Lower leg skin (tissue), 4 donors: Measurements from ENCODE around the gene WDR89. TPM values are rescaled to one million over a fixed set of nuclear protein-coding genes. Genes with fewer than 3 reads are reported as not detected.
A peak's percentile ranks its signal among the peaks of the same experiment; 100 is the strongest.

Source experiments
- DNase-seq, 2 donors: peaks; one replicate each; pipeline ENCODE4 v3.0.0-alpha.2; 2019; ENCODE audit warnings: low spot score in 2 of 2
- H3K4me3 ChIP-seq: fragments of 200-600 bp; sonication (generic); 2 replicates; pipeline ENCODE4 v1.5.1; 2017; ENCODE audit warnings: mild to moderate bottlenecking, low read depth; ENCODE audit not compliant: poor library complexity, severe bottlenecking
- CTCF ChIP-seq, 3 donors: fragments of 450-650 bp; IDR thresholded peaks; one replicate each; pipeline ENCODE4 v1.5.1; 2016; ENCODE audit warnings: antibody characterized with exemption in 3 of 3, mild to moderate bottlenecking in 3 of 3, moderate library complexity in 2 of 3
- POLR2A ChIP-seq, 2 donors: fragments of 450-650 bp; IDR thresholded peaks; one replicate each; pipeline ENCODE4 v1.6.1; 2016 to 2017; ENCODE audit warnings: antibody characterized with exemption in 2 of 2, mild to moderate bottlenecking in 1 of 2, moderate library complexity in 1 of 2
- WGBS, 2 donors: methylation state at CpG; one replicate each; pipeline ENCODE4 v1.1.5; 2018; 5-methylcytosine and 5-hydroxymethylcytosine counted together
- intact Hi-C: fragments of 100-400 bp; cut with DNase I; formaldehyde crosslinking; loops from one replicate; pipeline ENCODE4 v1.15.0; 2023; ENCODE audit warnings: low total_unique reads
- total RNA-seq, 4 donors: library from RNA; depleted of rRNA; stranded (reverse); fragments of >200 nt; gene quantifications; one replicate each; pipeline ENCODE4 v1.1.0, GENCODE V29; 2016

WDR89 gene
- total RNA-seq, 4 donors from 2014 or later = 2.2 to 8.9 (median 6.8) TPM

GRCh38 chr14:63555572-63555971, 86.1 kb downstream of the WDR89 start:
- no peak overlapping the region for H3K4me3 ChIP-seq
- TF ChIP-seq POLR2A (IDR thresholded peaks at IDR 0.05) = no peak
- TF ChIP-seq CTCF (IDR thresholded peaks at IDR 0.05) = no peak
- 89% methylated on average over 7 of the region's 7 CpGs for WGBS, 2 donors
- peak in 1 of 2 donors; percentile 39 for DNase-seq
- intact Hi-C loops = no loop called here

GRCh38 chr14:63551332-63551731, 90.3 kb downstream of the WDR89 start:
- DNase-seq = no peak
- no peak overlapping the region for H3K4me3 ChIP-seq
- 45 to 58% methylated on average over 3 of the region's 3 CpGs for WGBS, 2 donors
- intact Hi-C loops = no loop called here
- no peak for TF ChIP-seq CTCF (IDR thresholded peaks at IDR 0.05)
- no peak for TF ChIP-seq POLR2A (IDR thresholded peaks at IDR 0.05)

GRCh38 chr14:63547798-63548335, 93.8 kb downstream of the WDR89 start:
- intact Hi-C loops = loop anchor here (10.0 kb wide), 1 partner anchor 153 kb away; no protein-coding TSS in a partner anchor
- WGBS, 2 donors = 71 to 82% methylated on average over 8 of the region's 8 CpGs
- DNase-seq = no peak
- no peak overlapping the region for H3K4me3 ChIP-seq
- no peak for TF ChIP-seq CTCF (IDR thresholded peaks at IDR 0.05)
- no peak for TF ChIP-seq POLR2A (IDR thresholded peaks at IDR 0.05)

Other genes starting within 250 kb of the WDR89 start
- gene PPP2R5E, start 98.5 kb downstream of the WDR89 start, total RNA-seq = 10 to 100 TPM; 15.0 to 22.5 (median 18.2) TPM
- 10 to 100 TPM in 1 of 4 donors, 1 to 10 TPM in 3; 5.9 to 13.9 (median 6.8) TPM for gene SGPP1, start 86.2 kb upstream of the WDR89 start, total RNA-seq
- 100 to 1,000 TPM; 200 to 479 (median 232) TPM for gene SYNE2, start 211.1 kb upstream of the WDR89 start, total RNA-seq